Stomach smooth muscle (tissue), 2 donors: ENCODE results near the gene RAC2.

ENCODE experiments used
- H3K27ac ChIP-seq: one replicate; pipeline ENCODE4 v1.7.0; 2013; ENCODE audit warnings: mild to moderate bottlenecking, low read length, inconsistent platforms
- H3K27me3 ChIP-seq, 2 donors: one replicate each; pipeline ENCODE4 v1.7.0; 2013; ENCODE audit warnings: low read length in 2 of 2; ENCODE audit not compliant: insufficient read depth in 2 of 2, control insufficient read depth in 1 of 2
- H3K36me3 ChIP-seq, 2 donors: one replicate each; pipeline ENCODE4 v1.7.0; 2013; ENCODE audit warnings: low read length in 2 of 2; ENCODE audit not compliant: control insufficient read depth in 2 of 2, insufficient read depth in 2 of 2
- H3K4me1 ChIP-seq: one replicate; pipeline ENCODE4 v1.7.0; 2013; ENCODE audit warnings: low read length; ENCODE audit not compliant: control insufficient read depth, insufficient read depth
- H3K4me3 ChIP-seq, 2 donors: one replicate each; pipeline ENCODE4 v1.7.0; 2013; ENCODE audit warnings: low read length in 2 of 2
- H3K9ac ChIP-seq, 2 donors: one replicate each; pipeline ENCODE4 v1.7.0; 2013; ENCODE audit warnings: low read length in 2 of 2, mild to moderate bottlenecking in 1 of 2
- H3K9me3 ChIP-seq, 2 donors: one replicate each; pipeline ENCODE4 v1.7.0; 2013; ENCODE audit warnings: low read length in 2 of 2; ENCODE audit not compliant: control insufficient read depth in 2 of 2
- donor health status: healthy.
- donor health status: Pancreatic carcinoma.

Gene RAC2

DNA sequence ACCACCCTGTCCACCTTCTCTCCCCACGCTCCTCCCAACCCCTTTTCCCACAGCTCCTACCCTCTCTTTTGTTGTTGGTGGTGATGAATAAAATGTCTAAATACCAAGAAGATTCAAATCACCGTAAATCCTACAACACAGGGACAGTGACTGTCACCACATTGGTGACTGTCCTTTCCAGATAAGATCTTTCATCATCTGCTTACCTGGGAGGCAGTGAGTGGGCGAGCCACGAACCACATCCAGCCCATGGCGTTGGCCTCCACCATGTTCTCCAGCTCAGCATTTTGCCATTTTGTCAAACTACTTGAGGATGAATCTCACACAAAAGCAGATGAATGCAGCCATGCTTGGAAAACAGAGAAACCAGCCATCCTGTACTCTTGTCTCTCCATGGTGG, 31.6 kb upstream of the RAC2 start:
- peaks cover 8 to 20% of the 10 kb centered on the region in 2 donors for H3K27me3 ChIP-seq
- H3K4me1 ChIP-seq, result peaks cover 2% of the 10 kb centered on the region
- no peak overlapping the region for H3K4me3 ChIP-seq
- H3K36me3 ChIP-seq, result no peaks in the 10 kb centered on the region
- no peaks in the 10 kb centered on the region for H3K9me3 ChIP-seq
- H3K9ac ChIP-seq, result no peak overlapping the region
- no peak overlapping the region for H3K27ac ChIP-seq

DNA sequence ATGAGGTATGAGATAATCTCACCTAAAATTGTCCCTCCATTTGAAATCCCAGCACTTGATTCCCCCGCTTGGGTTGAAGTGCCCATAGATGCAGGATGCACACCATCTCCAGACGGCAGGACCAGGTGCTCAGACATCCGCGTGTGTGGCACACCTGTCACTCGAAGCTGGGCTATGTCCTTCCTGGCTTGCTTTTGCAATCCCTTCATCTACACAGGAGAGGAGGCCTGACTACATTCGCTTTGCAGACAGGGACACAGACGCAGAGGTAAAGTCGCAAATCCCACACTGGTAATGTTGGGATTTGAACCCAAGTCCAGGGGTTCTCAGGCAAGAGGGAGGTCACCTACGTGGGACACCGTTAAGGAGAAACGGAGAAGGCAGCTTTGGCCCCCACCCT, 31.1 kb upstream of the RAC2 start:
- Histone ChIP-seq H3K36me3 (no peaks in the 10 kb centered on the region), H3K27me3 (peaks cover 11 to 20% of the 10 kb centered on the region in 2 donors), H3K4me3 (no peak overlapping the region), H3K4me1 (peaks cover 2% of the 10 kb centered on the region), H3K9ac (no peak overlapping the region), H3K9me3 (no peaks in the 10 kb centered on the region), H3K27ac (no peak overlapping the region)

DNA sequence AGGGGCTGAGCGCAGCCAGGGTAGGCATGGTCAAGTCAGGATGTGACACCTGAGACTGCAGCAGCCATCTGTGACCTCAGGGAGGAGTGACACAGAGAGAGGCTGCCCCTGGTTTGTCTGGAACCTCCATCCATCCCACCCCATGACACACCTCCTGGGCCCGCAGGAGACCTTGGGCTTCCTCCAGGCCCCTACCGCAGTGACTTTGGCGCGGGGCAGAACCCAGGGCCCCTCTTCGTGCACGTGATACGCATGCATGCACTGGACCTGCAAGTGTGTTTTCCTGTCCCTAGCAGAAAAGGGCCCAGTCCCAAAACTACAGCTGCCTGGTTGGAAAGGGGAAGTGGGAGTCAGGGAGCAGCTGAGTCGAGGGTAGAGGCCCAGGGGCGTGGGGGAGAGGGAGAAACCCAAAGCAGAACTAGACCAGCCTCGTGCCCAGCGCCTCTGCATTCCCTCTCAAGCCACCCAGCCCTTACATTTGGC, 30.4 kb upstream of the RAC2 start:
- Histone ChIP-seq H3K9me3 (no peaks in the 10 kb centered on the region), H3K4me3 (no peak overlapping the region), H3K27ac (no peak overlapping the region), H3K4me1 (peaks cover 2% of the 10 kb centered on the region), H3K9ac (no peak overlapping the region), H3K27me3 (peaks cover 11 to 20% of the 10 kb centered on the region in 2 donors), H3K36me3 (no peaks in the 10 kb centered on the region)

DNA sequence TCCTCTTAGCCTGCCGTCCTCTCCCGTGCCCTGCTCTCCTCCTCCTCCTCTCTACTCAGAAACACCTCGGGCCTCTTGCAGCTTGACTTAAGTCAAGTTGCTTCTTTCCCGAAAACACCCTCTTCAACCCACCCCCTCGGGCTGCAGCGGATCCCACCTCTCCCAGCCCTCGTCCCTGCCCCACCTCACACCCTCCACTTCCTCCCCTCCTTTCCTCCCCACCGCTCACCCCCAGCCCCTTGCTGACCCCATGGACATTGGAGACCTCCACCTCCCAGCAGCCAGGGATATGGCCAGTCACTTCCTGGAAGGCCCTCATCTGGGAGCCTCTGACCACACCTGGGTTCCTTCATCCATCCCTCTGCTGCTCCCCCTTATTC, 29.8 kb upstream of the RAC2 start:
- H3K27me3 ChIP-seq, result peaks cover 6 to 20% of the 10 kb centered on the region in 2 donors
- peaks cover 2% of the 10 kb centered on the region for H3K4me1 ChIP-seq
- H3K27ac ChIP-seq, result no peak overlapping the region

DNA sequence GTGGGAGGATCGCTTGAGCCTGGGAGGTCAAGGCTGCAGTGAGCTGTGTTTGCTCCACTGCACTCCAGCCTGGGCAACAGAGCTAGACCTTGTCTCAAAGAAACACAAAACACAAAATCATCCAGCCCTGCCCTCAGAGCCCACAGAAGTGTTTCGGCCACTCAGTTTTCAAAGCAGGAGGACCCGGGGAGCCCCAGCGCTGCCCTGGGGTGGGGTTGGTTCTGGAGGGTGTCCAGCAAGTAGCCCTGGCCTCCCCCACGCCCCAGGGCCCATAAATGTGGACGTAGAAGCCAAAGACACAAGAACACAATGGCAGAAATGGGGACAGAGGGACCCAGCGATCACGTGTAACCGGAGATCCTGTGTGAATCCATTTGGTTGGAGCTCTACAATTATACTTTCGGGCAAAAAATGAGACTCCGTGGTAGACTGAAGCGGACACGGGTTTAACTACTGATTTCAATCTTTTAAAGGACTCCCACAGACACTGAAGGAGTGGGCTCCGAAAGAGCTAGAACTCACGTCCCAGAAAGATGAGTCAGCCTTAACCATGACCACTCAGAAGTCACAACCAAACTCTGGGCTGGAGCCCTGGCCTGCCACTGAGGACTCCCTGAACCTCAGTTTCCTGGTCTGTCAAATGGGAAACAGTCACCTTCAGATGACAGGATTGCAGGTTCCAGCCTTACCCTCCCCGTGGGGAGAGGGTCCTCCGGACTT, 29.2 kb upstream of the RAC2 start:
- Histone ChIP-seq H3K9me3 (no peaks in the 10 kb centered on the region), H3K4me3 (no peak overlapping the region), H3K27me3 (peaks cover 5 to 15% of the 10 kb centered on the region in 2 donors), H3K27ac (no peak overlapping the region), H3K4me1 (peaks cover 2% of the 10 kb centered on the region), H3K36me3 (no peaks in the 10 kb centered on the region), H3K9ac (no peak overlapping the region)

More for the DNA sequence above, 29.8 kb upstream of the RAC2 start:
- no peaks in the 10 kb centered on the region for H3K9me3 ChIP-seq
- H3K9ac ChIP-seq, result no peak overlapping the region
- no peak overlapping the region for H3K4me3 ChIP-seq
- no peaks in the 10 kb centered on the region for H3K36me3 ChIP-seq

DNA sequence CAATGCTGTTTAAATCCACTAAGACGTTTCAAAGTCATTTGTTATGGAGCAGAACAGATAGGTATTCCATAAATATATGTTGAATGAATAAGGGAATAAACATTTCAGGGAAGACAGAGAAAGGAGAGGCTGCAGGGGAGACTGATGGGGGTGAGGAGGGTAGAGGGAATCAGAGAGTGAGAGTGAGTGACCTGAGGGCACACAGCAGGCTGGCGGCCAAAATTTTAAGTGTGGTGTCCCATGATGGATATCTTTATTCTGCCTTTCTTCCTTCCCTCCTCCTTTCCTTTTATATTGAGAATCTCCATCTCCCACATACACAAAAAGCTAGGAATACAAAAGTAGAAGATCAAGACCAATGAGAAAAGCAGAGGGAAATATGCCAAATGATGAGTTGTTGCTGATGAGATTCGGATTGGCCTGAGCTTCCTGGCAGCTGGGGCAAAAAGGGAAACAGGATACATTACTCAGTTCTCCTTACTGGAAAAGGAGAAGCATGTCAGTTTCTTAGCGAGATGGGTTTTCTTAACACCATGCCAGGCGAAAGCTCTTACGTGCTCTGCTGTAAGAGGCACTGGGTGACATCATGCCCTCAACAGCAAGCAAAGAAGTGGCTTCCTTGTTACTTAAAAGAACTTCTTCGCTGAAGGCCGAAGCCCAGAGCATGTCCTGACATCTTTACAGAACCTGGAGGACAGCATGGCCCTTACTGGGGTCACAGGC, 27.0 kb upstream of the RAC2 start:
- peaks cover 13 to 15% of the 10 kb centered on the region in 2 donors for H3K27me3 ChIP-seq
- H3K9ac ChIP-seq, result no peak overlapping the region
- H3K36me3 ChIP-seq, result no peaks in the 10 kb centered on the region
- H3K27ac ChIP-seq, result no peak overlapping the region
- H3K4me3 ChIP-seq, result no peak overlapping the region
- no peaks in the 10 kb centered on the region for H3K9me3 ChIP-seq
- no peaks in the 10 kb centered on the region for H3K4me1 ChIP-seq

DNA sequence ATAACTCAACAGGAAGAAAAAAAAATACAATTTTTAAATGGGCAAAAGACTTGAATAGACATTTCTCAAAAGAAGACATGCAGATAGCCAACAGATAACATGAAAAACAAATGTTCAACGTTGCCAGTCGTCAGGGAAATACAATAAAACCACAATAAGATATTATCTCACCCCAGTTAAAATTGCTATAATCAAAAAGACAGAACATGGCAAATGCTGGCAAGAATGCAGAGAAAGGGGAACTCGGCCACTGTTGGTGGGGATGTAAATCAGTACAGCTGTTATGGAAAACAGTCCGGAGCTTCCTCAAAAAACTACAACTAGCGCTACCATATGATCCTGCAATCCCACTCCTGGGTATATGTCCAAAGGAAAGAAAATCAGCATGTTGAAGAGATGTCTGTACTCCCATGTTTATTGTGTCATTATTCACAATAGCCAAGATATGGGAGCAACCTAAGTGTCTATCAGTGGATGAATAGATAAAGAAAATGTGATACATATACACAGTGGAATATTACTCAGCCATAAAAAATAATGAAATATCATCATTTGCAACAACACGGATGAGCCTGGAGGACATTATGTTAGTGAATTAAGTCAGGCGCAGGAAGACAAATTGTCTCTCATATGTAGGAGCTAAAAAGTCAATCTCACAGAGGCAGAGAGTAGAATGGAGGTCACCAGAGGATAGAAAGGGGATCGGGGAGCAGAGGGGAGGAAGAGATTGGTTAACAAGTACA, 26.0 kb upstream of the RAC2 start:
- Histone ChIP-seq H3K36me3 (no peaks in the 10 kb centered on the region), H3K27ac (no peak overlapping the region), H3K4me3 (no peak overlapping the region), H3K9ac (no peak overlapping the region), H3K27me3 (peaks cover 13 to 19% of the 10 kb centered on the region in 2 donors), H3K9me3 (no peaks in the 10 kb centered on the region), H3K4me1 (no peaks in the 10 kb centered on the region)

DNA sequence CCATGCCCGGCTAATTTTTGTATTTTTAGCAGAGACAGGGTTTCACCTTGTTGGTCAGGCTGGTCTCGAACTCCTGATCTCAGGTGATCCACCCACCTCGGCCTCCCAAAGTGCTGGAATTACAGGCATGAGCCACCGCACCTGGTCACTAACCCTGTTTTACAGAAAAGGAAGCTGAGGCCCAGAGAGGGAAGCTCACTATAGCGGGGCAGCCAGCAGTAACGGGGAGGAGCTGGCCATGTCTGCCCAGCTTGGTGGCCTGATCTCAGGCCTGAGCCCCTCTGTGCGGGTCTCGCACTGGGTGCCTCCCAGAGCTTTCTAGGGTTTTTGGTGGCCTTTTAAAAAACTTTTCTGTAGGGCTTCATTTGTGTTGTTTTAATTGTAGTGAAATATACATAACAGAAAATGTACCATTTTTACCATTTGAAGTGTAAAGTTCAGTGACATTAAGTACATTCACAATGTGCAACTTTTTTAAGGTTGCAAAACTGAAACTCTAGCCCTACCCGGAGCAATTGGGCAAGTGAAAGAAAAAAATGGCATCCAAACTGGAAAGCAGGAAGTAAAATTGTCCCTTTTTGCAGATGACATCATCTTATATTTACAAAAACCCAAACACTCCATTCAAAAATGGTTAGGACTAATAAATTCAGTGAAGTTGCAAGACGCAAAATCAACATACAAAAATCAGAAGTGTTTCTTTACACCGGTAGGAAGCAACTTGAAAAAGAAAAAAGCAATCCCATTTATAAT, 23.8 kb upstream of the RAC2 start:
- Histone ChIP-seq H3K36me3 (no peaks in the 10 kb centered on the region), H3K4me1 (no peaks in the 10 kb centered on the region), H3K9ac (no peak overlapping the region), H3K27me3 (peaks cover 7 to 15% of the 10 kb centered on the region in 2 donors), H3K9me3 (peaks cover 5 to 15% of the 10 kb centered on the region in 2 donors), H3K27ac (no peak overlapping the region), H3K4me3 (no peak overlapping the region)

DNA sequence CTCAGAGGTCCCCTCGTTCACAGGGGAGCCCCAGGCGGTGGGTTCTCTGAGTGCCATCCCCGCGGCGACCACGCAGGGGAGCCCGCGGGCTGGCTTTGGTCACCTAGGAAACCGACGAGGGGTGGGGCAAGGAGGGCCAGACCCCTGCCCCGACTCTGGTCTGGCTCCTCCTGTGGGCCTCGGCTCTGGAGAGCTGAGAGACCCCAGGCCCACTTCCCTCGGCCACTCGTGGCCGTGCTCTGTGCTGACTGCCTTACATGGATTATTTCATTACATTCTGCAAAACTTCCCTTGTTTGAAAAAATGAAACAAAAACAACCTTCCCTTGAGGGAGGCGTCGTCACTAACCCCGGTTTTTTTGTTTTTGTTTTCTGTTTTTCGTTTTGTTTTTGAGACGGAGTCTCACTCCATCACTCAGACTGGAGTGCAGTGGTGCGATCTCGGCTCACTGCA, 23.1 kb upstream of the RAC2 start:
- H3K27ac ChIP-seq, result no peak overlapping the region

DNA sequence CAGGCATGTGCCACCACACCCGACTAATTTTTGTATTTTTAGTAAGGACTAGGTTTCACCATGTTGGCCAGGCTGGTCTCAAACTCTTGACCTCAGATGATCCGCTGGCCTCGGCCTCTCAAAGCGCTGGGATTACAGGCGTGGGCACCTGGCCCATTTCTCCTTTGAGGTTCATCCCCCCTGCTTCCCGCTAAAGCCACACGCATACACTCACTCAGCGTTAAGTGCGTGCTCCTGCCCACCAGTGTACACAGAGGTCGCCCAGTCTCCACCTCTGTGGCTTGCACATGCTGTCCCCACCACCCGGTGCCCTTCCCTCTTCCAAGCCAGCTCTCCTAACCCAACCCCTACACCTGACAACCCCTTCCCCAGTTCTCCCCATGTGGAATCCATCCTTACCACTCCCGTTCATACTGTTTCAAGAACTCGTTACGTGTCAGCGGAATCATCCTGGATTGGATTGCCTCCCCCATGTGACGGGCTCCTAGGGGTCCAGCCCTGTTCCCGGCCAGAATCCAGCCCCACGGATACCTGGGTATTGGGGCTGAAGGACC, 22.6 kb upstream of the RAC2 start:
- Histone ChIP-seq H3K4me3 (peak overlapping the region in 1 of 2 donors; percentile 8), H3K9ac (no peak overlapping the region)

More for the DNA sequence above, 23.1 kb upstream of the RAC2 start:
- peak overlapping the region; percentile 8 to 35 for H3K4me3 ChIP-seq
- H3K36me3 ChIP-seq, result no peaks in the 10 kb centered on the region
- H3K9ac ChIP-seq, result no peak overlapping the region
- peaks cover 5 to 15% of the 10 kb centered on the region in 2 donors for H3K9me3 ChIP-seq
- no peaks in the 10 kb centered on the region for H3K4me1 ChIP-seq
- H3K27me3 ChIP-seq, result peaks cover 10 to 17% of the 10 kb centered on the region in 2 donors

More for the DNA sequence above, 22.6 kb upstream of the RAC2 start:
- Histone ChIP-seq H3K9me3 (peaks cover 5 to 15% of the 10 kb centered on the region in 2 donors), H3K36me3 (no peaks in the 10 kb centered on the region), H3K4me1 (no peaks in the 10 kb centered on the region), H3K27me3 (peaks cover 10 to 17% of the 10 kb centered on the region in 2 donors), H3K27ac (no peak overlapping the region)
